Body of pancreas (tissue), 4 donors: ENCODE data around the gene RCCD1. TPM values are rescaled to one million over a fixed set of nuclear protein-coding genes. Genes with fewer than 3 reads are reported as not detected.

Experiments used
- ATAC-seq: fragments of 150-250 bp; one replicate; pipeline ENCODE4 v1.9.1; 2016
- DNase-seq, 4 donors: peaks; one replicate each; pipeline ENCODE4 v3.0.0-alpha.2; 2019
- H3K27ac ChIP-seq, 4 donors: fragments of 200-600 bp; sonication (generic); 1 replicate in 3 of 4; 2 replicates in 1 of 4; pipeline versions ENCODE4 v1.5.1 to v1.6.1; 2016 to 2019; ENCODE audit warnings: mild to moderate bottlenecking in 1 of 4, mixed read lengths in 1 of 4, moderate library complexity in 1 of 4
- H3K27me3 ChIP-seq, 2 donors: fragments of 200-600 bp; sonication (generic); one replicate each; pipeline ENCODE4 v1.6.0; 2016; ENCODE audit warnings: mild to moderate bottlenecking in 1 of 2
- H3K36me3 ChIP-seq, 2 donors: fragments of 200-600 bp; sonication (generic); replicated peaks in 1 of 2; 2 replicates each; pipeline ENCODE4 v1.5.1; 2016; ENCODE audit warnings: low read depth in 2 of 2; ENCODE audit not compliant: insufficient read depth in 1 of 2
- H3K4me1 ChIP-seq: fragments of 200-600 bp; sonication (generic); one replicate; pipeline ENCODE4 v1.6.0; 2016
- H3K4me3 ChIP-seq, 2 donors: fragments of 200-600 bp; sonication (generic); 1 replicate in 1 of 2; 2 replicates in 1 of 2; pipeline ENCODE4 v1.5.1; 2016 to 2019
- H3K9me3 ChIP-seq, 3 donors: fragments of 200-600 bp; sonication (generic); 1 replicate in 2 of 3; 2 replicates in 1 of 3; pipeline ENCODE4 v1.5.1; 2016
- CTCF ChIP-seq, 7 experiments: fragments of 450-650 bp in 4 of 7; fragments of 200-600 bp in 3 of 7; sonication (generic) in 3 of 7; IDR thresholded peaks; one replicate each; pipeline ENCODE4 v1.5.1; 2016 to 2019; ENCODE audit warnings: antibody characterized with exemption in 7 of 7
- POLR2A ChIP-seq, 3 donors: fragments of 450-650 bp; IDR thresholded peaks; one replicate each; pipeline ENCODE4 v1.6.1; 2016; ENCODE audit warnings: antibody characterized with exemption in 3 of 3, mild to moderate bottlenecking in 2 of 3
- WGBS, 2 donors: methylation state at CpG; one replicate each; pipeline ENCODE4 v1.1.5; 2017; 5-methylcytosine and 5-hydroxymethylcytosine counted together
- intact Hi-C: fragments of 100-400 bp; cut with DNase I; formaldehyde crosslinking; loops from one replicate; pipeline ENCODE4 v1.15.1; 2023
- total RNA-seq, 2 donors: library from RNA; depleted of rRNA; stranded (reverse); fragments of >200 nt; gene quantifications; one replicate each; pipeline ENCODE4 v1.1.0, GENCODE V29; 2016

RCCD1 gene
- total RNA-seq, 2 donors from 2014 or later, result 13.7 to 21.4 TPM

- no peak for ATAC-seq
- Histone ChIP-seq H3K36me3 (peaks cover 39 to 63% of the 10 kb centered on the region in 2 donors), H3K4me1 (peaks cover 8% of the 10 kb centered on the region), H3K9me3 (no peaks in the 10 kb centered on the region), H3K4me3 (no peak overlapping the region), H3K27me3 (no peaks in the 10 kb centered on the region), H3K27ac (no peak overlapping the region)
- TF ChIP-seq CTCF (IDR thresholded peaks at IDR 0.05) (no peak), POLR2A (IDR thresholded peaks at IDR 0.05) (no peak)
- no peak for DNase-seq
- WGBS, 2 donors, result 90 to 94% methylated on average over 15 to 22 of the region's 30 CpGs
- intact Hi-C loops, result no loop called here
These were observed 42.5 kb upstream of the RCCD1 start for GRCh38 chr15:90911906-90912769.

- no peak for ATAC-seq
- 94 to 99% methylated on average over 7 of the region's 7 CpGs for WGBS, 2 donors
- no peaks in the 10 kb centered on the region for H3K27me3 ChIP-seq
These were observed 42.0 kb upstream of the RCCD1 start for GRCh38 chr15:90912770-90913075.

GRCh38 chr15:90913398-90913944 lies 41.2 kb upstream of the RCCD1 start:
- TF ChIP-seq CTCF (IDR thresholded peaks at IDR 0.05) (no peak), POLR2A (IDR thresholded peaks at IDR 0.05) (no peak)

More at GRCh38 chr15:90912770-90913075, 42.0 kb upstream of the RCCD1 start:
- Histone ChIP-seq H3K36me3 (peaks cover 39 to 67% of the 10 kb centered on the region in 2 donors), H3K4me3 (no peak overlapping the region), H3K4me1 (peaks cover 2% of the 10 kb centered on the region), H3K27ac (no peak overlapping the region), H3K9me3 (no peaks in the 10 kb centered on the region)
- no peak for TF ChIP-seq CTCF (IDR thresholded peaks at IDR 0.05)
- TF ChIP-seq POLR2A (IDR thresholded peaks at IDR 0.05), result no peak
- no peak for DNase-seq
- intact Hi-C loops, result no loop called here

GRCh38 chr15:90914305-90915080 lies 40.2 kb upstream of the RCCD1 start:
- Histone ChIP-seq H3K36me3 (peaks cover 44 to 77% of the 10 kb centered on the region in 2 donors), H3K27me3 (no peaks in the 10 kb centered on the region), H3K27ac (peak overlapping the region in 1 of 4 donors; percentile 54), H3K4me1 (no peaks in the 10 kb centered on the region), H3K4me3 (no peak overlapping the region), H3K9me3 (no peaks in the 10 kb centered on the region)
- ATAC-seq (no peak), DNase-seq (no peak)
- TF ChIP-seq CTCF (IDR thresholded peaks at IDR 0.05) (no peak), POLR2A (IDR thresholded peaks at IDR 0.05) (no peak)
- intact Hi-C loops, result no loop called here
- 78 to 83% methylated on average over 15 to 22 of the region's 22 CpGs for WGBS, 2 donors

More at GRCh38 chr15:90913398-90913944, 41.2 kb upstream of the RCCD1 start:
- Histone ChIP-seq H3K4me3 (no peak overlapping the region), H3K27me3 (no peaks in the 10 kb centered on the region), H3K27ac (no peak overlapping the region), H3K4me1 (no peaks in the 10 kb centered on the region), H3K36me3 (peaks cover 41 to 74% of the 10 kb centered on the region in 2 donors), H3K9me3 (no peaks in the 10 kb centered on the region)
- 92 to 93% methylated on average over 10 to 12 of the region's 12 CpGs for WGBS, 2 donors
- intact Hi-C loops, result no loop called here
- ATAC-seq (no peak), DNase-seq (no peak)
